Central memory CD8-positive, alpha-beta T cell (primary cell): ENCODE results near the gene ALDOA.

Experiments used
- ATAC-seq: fragments of 150-1000 bp; cut with Tn5 transposase; replicated peaks from 2 replicates; pipeline ENCODE4 v1.10.0; 2022; ENCODE audit warnings: mild to moderate bottlenecking, moderate FRiP score, moderate number of reproducible peaks; ENCODE audit not compliant: poor library complexity, severe bottlenecking; ENCODE audit errors: extremely low read depth
- DNase-seq, 2 donors: peaks; one replicate each; pipeline ENCODE4 v3.0.0; 2021; ENCODE audit warnings: low spot score in 2 of 2
- H3K27ac Mint-ChIP-seq: one replicate; pipeline ENCODE4 v1.8.0; 2022; ENCODE audit warnings: low read depth, mild to moderate bottlenecking, moderate library complexity, mixed read lengths
- H3K27me3 Mint-ChIP-seq: one replicate; pipeline ENCODE4 v1.8.0; 2022; ENCODE audit warnings: mixed read lengths
- H3K36me3 Mint-ChIP-seq: one replicate; pipeline ENCODE4 v1.8.0; 2022; ENCODE audit warnings: mild to moderate bottlenecking, moderate library complexity, mixed read lengths; ENCODE audit not compliant: insufficient read depth
- H3K4me1 Mint-ChIP-seq: one replicate; pipeline ENCODE4 v1.8.0; 2022; ENCODE audit warnings: mixed read lengths
- H3K4me3 Mint-ChIP-seq: one replicate; pipeline ENCODE4 v1.8.0; 2022; ENCODE audit warnings: mild to moderate bottlenecking, moderate library complexity, mixed read lengths
- H3K9me3 Mint-ChIP-seq: one replicate; pipeline ENCODE4 v1.8.0; 2022; ENCODE audit warnings: mixed read lengths

ALDOA gene

DNA sequence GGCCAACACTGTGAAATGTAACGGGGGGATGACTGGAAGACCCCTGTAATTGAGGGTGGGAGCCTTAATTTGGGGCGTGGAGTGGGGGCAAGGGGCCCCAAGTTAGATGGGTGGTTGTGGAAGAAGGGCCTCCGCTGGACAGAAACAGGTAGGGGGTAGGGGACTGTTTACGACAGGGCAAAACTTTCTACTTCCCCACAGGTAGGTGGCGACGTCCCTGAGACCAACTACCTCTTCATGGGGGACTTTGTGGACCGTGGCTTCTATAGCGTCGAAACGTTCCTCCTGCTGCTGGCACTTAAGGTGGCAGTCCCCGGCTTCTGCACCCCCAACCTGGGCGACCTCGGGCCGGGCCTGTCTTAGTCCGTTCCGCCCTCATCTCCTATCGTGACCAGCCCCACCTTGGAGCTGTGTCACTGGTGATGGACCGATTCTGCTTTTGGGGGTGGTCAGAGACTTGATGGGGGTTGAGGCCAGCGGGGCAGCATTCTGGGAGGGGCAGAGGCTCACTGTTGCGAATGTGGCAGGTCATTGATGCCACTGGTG, 17.1 kb downstream of the ALDOA start:
- ATAC-seq (no peak), DNase-seq (no peak)
- Mint-ChIP-seq H3K27me3 (no peaks in the 10 kb centered on the region), H3K9me3 (no peaks in the 10 kb centered on the region), H3K4me1 (peaks cover 15% of the 10 kb centered on the region), H3K36me3 (peaks cover 49% of the 10 kb centered on the region), H3K4me3 (no peak overlapping the region), H3K27ac (peak overlapping the region; percentile 20)

DNA sequence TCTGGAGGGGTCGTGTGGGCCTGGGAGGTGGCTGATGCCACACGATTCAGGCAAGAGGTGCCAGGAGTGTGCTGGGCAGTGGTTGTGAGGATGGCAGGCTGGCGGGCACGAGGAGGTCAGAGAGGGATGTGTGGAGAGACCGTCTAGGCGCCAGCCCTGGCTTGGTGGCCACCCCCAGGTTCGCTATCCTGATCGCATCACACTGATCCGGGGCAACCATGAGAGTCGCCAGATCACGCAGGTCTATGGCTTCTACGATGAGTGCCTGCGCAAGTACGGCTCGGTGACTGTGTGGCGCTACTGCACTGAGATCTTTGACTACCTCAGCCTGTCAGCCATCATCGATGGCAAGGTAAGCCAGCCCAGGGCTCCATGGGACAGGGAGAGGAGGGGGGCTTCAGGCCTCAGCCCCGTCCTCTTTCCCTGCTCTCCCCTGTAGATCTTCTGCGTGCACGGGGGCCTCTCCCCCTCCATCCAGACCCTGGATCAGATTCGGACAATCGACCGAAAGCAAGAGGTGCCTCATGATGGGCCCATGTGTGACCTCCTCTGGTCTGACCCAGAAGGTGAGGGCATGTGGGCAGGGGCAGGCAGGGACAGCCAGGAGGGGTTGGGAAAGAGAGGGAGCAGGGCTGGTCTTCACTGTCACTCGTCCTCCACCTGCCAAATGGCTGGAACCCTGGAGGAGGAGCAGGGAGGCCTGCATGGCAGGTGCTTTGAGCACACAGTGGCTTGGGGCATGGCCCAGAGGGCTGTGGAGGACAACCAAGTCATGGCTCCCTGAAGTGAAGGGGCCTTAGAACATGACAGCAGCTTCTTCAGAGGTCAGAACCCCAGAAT, 17.9 kb downstream of the ALDOA start:
- DNase-seq (no peak), ATAC-seq (no peak)
- no peak overlapping the region for H3K4me3 Mint-ChIP-seq
- H3K4me1 Mint-ChIP-seq: peaks cover 7% of the 10 kb centered on the region
- peaks cover 46% of the 10 kb centered on the region for H3K36me3 Mint-ChIP-seq
- no peaks in the 10 kb centered on the region for H3K9me3 Mint-ChIP-seq
- H3K27ac Mint-ChIP-seq: peak overlapping the region; percentile 20
- no peaks in the 10 kb centered on the region for H3K27me3 Mint-ChIP-seq

DNA sequence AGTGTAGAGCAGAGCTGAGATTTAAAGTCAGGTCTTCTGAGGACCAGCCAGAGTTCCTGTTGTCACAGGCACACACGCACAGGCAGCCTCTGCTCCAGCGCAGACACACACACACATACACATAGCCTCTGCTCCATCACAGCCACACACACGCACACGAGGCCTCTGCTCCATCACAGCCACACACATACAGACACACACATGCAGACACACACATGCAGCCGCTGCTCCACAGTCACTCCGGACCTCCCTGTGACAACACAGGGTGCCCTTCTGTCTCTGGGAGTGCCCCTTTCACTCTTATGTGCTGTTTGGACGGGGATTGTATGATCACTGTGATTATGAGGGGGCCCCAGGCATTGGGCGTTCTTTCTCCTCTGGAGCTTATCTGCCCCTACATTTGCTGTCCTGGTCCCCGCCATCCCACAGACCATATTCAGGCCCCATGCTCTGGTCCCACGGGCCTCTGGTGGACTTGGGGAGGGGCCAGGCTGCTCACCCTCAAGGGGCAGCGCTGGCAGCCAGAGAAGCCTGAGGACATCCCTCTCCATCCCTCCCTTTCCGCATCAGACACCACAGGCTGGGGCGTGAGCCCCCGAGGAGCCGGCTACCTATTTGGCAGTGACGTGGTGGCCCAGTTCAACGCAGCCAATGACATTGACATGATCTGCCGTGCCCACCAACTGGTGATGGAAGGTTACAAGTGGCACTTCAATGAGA, 18.7 kb downstream of the ALDOA start:
- Mint-ChIP-seq H3K36me3 (peaks cover 41% of the 10 kb centered on the region), H3K27me3 (no peaks in the 10 kb centered on the region), H3K4me3 (no peak overlapping the region), H3K9me3 (no peaks in the 10 kb centered on the region), H3K27ac (no peak overlapping the region), H3K4me1 (peaks cover 6% of the 10 kb centered on the region)
- DNase-seq: no peak
- ATAC-seq: no peak

DNA sequence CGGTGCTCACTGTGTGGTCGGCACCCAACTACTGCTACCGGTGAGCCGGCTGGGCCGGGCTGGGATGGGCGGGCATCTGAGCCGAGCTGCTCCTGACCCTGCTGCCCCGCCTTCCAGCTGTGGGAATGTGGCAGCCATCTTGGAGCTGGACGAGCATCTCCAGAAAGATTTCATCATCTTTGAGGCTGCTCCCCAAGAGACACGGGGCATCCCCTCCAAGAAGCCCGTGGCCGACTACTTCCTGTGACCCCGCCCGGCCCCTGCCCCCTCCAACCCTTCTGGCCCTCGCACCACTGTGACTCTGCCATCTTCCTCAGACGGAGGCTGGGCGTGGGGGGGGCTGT, 19.2 kb downstream of the ALDOA start:
- no peak for DNase-seq
- peaks cover 36% of the 10 kb centered on the region for H3K36me3 Mint-ChIP-seq
- H3K4me1 Mint-ChIP-seq: peaks cover 6% of the 10 kb centered on the region
- no peak overlapping the region for H3K27ac Mint-ChIP-seq
- H3K27me3 Mint-ChIP-seq: no peaks in the 10 kb centered on the region
- no peak overlapping the region for H3K4me3 Mint-ChIP-seq
- ATAC-seq: no peak
- H3K9me3 Mint-ChIP-seq: no peaks in the 10 kb centered on the region

- Mint-ChIP-seq H3K9me3 (no peaks in the 10 kb centered on the region), H3K4me1 (peaks cover 6% of the 10 kb centered on the region), H3K4me3 (no peak overlapping the region), H3K27me3 (no peaks in the 10 kb centered on the region), H3K27ac (no peak overlapping the region), H3K36me3 (peaks cover 33% of the 10 kb centered on the region)
- ATAC-seq: no peak
- DNase-seq: no peak
These were observed 19.7 kb downstream of the ALDOA start for GRCh38 chr16:30085247-30085646.

DNA sequence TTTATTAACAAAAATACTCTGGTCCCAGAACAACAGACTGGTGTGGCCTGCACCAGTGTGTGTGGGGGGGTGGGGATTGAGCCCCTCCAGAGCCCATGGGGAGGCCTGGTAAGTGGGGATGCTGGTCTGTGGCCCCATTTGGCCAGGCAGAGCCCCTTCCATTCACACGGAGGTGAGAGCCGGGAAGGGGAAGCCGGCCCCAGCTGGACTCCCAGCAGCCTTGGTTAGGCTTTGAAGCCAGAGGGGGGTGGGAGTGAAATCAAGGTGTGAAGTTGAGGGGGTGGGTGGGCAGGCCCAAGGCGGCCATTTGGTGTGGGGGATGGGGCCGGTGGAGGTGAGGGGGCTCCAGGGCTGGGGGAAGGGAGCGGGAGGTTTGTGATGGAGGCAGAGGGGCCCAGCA, 20.3 kb downstream of the ALDOA start:
- Mint-ChIP-seq H3K36me3 (peaks cover 32% of the 10 kb centered on the region), H3K4me3 (no peak overlapping the region), H3K27ac (no peak overlapping the region), H3K4me1 (peaks cover 6% of the 10 kb centered on the region), H3K27me3 (no peaks in the 10 kb centered on the region), H3K9me3 (no peaks in the 10 kb centered on the region)
- ATAC-seq (no peak), DNase-seq (no peak)

- Mint-ChIP-seq H3K4me1 (peaks cover 7% of the 10 kb centered on the region), H3K27ac (no peak overlapping the region), H3K4me3 (no peak overlapping the region), H3K9me3 (no peaks in the 10 kb centered on the region), H3K36me3 (peaks cover 26% of the 10 kb centered on the region), H3K27me3 (no peaks in the 10 kb centered on the region)
- DNase-seq: no peak
- ATAC-seq: no peak
These were observed 21.0 kb downstream of the ALDOA start for GRCh38 chr16:30086291-30087140.

GRCh38 chr16:30087181-30087898, 21.8 kb downstream of the ALDOA start:
- ATAC-seq: no peak
- Mint-ChIP-seq H3K27ac (peak overlapping the region; percentile 69), H3K9me3 (no peaks in the 10 kb centered on the region), H3K4me3 (no peak overlapping the region), H3K36me3 (peaks cover 23% of the 10 kb centered on the region), H3K27me3 (no peaks in the 10 kb centered on the region), H3K4me1 (peaks cover 10% of the 10 kb centered on the region)
- DNase-seq: no peak

GRCh38 chr16:30088237-30088831, 22.8 kb downstream of the ALDOA start:
- Mint-ChIP-seq H3K4me1 (peaks cover 16% of the 10 kb centered on the region), H3K36me3 (peaks cover 25% of the 10 kb centered on the region), H3K27ac (peak overlapping the region; percentile 69), H3K27me3 (no peaks in the 10 kb centered on the region), H3K4me3 (no peak overlapping the region), H3K9me3 (no peaks in the 10 kb centered on the region)
- ATAC-seq (no peak), DNase-seq (no peak)

GRCh38 chr16:30088832-30089624, 23.5 kb downstream of the ALDOA start:
- Mint-ChIP-seq H3K27ac (no peak overlapping the region), H3K9me3 (no peaks in the 10 kb centered on the region), H3K36me3 (peaks cover 25% of the 10 kb centered on the region), H3K4me3 (no peak overlapping the region), H3K4me1 (peaks cover 19% of the 10 kb centered on the region), H3K27me3 (no peaks in the 10 kb centered on the region)
- DNase-seq (no peak), ATAC-seq (no peak)

- H3K27me3 Mint-ChIP-seq: no peaks in the 10 kb centered on the region
- DNase-seq (no peak), ATAC-seq (no peak)
- peaks cover 36% of the 10 kb centered on the region for H3K4me1 Mint-ChIP-seq
- H3K36me3 Mint-ChIP-seq: peaks cover 22% of the 10 kb centered on the region
- H3K4me3 Mint-ChIP-seq: no peak overlapping the region
- no peaks in the 10 kb centered on the region for H3K9me3 Mint-ChIP-seq
- peak overlapping the region; percentile 49 for H3K27ac Mint-ChIP-seq
These were observed 25.2 kb downstream of the ALDOA start for GRCh38 chr16:30090610-30091331.
